ENCODE data around the gene PRKCQ.
"Not testable (repeated sequence)": the region's sequence is repeated elsewhere in the genome, so short reads cannot be mapped to it uniquely, and the experiment has no call there.

The PRKCQ gene

DNA sequence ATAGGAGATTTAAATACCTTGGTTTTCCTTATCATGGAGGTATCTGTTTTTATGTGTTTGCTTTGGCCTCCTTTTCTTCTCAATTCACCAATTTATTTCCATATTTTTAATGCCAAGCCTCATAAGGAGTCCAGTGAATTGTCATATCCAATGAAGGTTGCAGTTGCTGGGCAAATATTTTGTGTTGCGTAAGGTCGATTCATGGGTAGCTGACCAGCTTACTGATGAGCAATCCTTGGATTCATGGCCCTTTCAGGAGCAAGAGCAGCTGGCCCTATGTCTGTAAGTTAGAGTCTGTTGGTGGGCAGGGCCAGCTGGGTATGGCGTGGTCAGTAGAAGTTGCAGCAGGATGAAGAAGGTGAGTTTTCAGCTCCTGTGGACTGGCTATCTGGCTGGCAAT, 194.4 kb downstream of the PRKCQ start:
- no peak for DNase-seq (ENCODE audit: extremely low spot score)
- TF ChIP-seq BHLHE40 (IDR thresholded peaks at IDR 0.05; ENCODE audit: borderline replicate concordance), result no peak
- TF ChIP-seq ELF4 (IDR thresholded peaks at IDR 0.05), result no peak
- TF ChIP-seq FOXA1 (IDR thresholded peaks at IDR 0.05), result no peak
- TF ChIP-seq HDGF (IDR thresholded peaks at IDR 0.05; ENCODE audit: borderline replicate concordance), result no peak
- TF ChIP-seq TARDBP (IDR thresholded peaks at IDR 0.05), result no peak
- TF ChIP-seq FOXM1 (IDR thresholded peaks at IDR 0.05; ENCODE audit: borderline replicate concordance), result no peak
- TF ChIP-seq, protein P1, sequence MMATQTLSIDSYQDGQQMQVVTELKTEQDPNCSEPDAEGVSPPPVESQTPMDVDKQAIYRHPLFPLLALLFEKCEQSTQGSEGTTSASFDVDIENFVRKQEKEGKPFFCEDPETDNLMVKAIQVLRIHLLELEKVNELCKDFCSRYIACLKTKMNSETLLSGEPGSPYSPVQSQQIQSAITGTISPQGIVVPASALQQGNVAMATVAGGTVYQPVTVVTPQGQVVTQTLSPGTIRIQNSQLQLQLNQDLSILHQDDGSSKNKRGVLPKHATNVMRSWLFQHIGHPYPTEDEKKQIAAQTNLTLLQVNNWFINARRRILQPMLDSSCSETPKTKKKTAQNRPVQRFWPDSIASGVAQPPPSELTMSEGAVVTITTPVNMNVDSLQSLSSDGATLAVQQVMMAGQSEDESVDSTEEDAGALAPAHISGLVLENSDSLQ (IDR thresholded peaks at IDR 0.05), result no peak
- TF ChIP-seq NFRKB (IDR thresholded peaks at IDR 0.05), result no peak
- TF ChIP-seq CTBP1 (IDR thresholded peaks at IDR 0.05; ENCODE audit: borderline replicate concordance), result no peak
- TF ChIP-seq SUZ12 (IDR thresholded peaks at IDR 0.05), result no peak
- TF ChIP-seq ZNF384 (IDR thresholded peaks at IDR 0.05), result no peak
- no peak for TF ChIP-seq SP1 (IDR thresholded peaks at IDR 0.05)
- ChIA-PET CTCF (interaction anchor here (0.9 to 1.4 kb wide), 2 partner anchors 16 to 185 kb away, joined by 3 read pairs; no protein-coding TSS in a partner anchor), POLR2A (interaction anchor here (1.2 kb wide), 1 partner anchor 183 kb away, joined by 3 read pairs; the partner anchor contains the start of gene PFKFB3)

DNA sequence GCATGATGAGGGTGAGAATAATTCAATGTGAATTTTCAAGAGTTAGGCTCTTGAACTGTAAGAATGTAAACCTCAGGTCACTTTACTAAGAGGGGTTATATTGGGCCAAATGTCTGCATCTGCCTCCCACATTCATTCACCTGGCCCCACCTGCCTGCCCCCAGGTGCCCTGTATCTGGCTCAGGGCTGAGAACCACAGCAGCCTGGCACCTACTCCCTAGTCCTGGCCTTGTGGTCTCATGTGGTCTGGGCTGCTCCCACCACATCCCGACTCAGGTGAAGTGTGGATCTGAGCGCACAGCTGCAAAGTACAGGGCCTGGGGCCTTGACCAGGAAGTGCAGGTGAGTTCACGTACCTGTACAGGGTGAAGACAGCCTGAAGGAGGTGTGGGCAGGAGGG, 195.2 kb downstream of the PRKCQ start:
- TF ChIP-seq SP1 (IDR thresholded peaks at IDR 0.05) (no peak), NFRKB (IDR thresholded peaks at IDR 0.05) (no peak), HDGF (IDR thresholded peaks at IDR 0.05; ENCODE audit: borderline replicate concordance) (no peak), ELF4 (IDR thresholded peaks at IDR 0.05) (no peak), TARDBP (IDR thresholded peaks at IDR 0.05) (no peak), ARNT (IDR thresholded peaks at IDR 0.05) (no peak)
- TF ChIP-seq, protein P1 (IDR thresholded peaks at IDR 0.05), result no peak
- CTCF ChIA-PET, result interaction anchor here (0.9 kb wide), 1 partner anchor 17 kb away, joined by 3 read pairs; no protein-coding TSS in a partner anchor
- no peak for DNase-seq (ENCODE audit: extremely low spot score)
- POLR2A ChIA-PET, result no interaction called here

DNA sequence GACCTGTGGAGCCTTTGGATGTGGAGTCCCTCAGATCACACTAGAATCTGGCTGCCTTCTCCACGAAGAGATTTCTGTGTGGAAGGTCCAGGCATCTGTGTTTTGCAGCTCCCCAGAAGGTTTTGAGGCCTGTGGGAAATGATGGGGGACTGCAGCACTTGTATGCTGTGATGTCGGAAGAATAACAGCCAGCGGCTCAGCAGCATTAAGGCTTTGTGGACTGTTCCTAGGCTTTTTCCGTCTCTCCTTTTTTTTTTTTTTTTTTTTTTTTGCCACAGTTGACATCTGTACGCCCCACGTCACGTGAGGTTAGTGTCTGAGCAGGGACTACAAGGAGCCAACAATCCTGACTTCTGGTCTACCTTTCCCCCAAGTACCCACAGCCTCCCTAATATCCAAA, 196.0 kb downstream of the PRKCQ start:
- TF ChIP-seq FOXK2 (IDR thresholded peaks at IDR 0.05), result no peak
- CTCF ChIA-PET, result no interaction called here
- POLR2A ChIA-PET, result no interaction called here
- DNase-seq (ENCODE audit: extremely low spot score), result no peak

DNA sequence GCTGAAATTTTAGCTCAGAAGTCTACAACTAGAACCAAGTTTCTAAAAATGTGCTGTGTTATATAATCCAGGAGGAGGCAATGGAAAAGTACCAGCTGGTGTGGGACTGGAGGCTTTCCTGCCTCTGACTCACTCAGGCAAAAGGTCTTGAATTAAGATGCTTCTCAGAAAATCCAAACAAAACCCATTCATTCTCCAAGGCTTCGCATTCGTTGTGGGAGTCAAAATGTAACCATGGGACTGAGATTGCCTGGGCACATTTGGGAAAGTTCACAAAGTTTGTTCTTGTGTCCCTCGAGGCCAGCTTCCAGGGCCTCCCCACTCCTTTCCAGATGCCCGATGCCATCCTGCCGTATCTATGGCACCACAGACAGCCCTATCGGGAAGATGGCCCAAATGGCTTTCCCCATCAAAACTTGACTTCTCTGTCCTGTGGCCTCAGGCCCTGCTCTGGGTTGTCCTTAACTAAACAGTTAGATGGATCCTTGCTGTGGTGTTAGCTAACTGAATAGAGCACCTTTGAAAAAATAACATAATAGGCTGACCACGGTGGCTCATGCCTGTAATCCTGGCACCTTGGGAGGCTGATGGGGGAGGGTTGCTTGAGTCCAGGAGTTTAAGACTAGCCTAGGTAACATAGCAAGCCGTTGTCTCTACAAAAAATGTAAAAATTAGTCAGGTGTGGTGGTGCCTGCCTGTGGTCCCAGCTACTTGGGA, 196.8 kb downstream of the PRKCQ start:
- POLR2A ChIA-PET, result interaction anchor here (1.0 kb wide), 1 partner anchor 15 kb away, joined by 3 read pairs; no protein-coding TSS in a partner anchor
- TF ChIP-seq HDGF (IDR thresholded peaks at IDR 0.05; ENCODE audit: borderline replicate concordance) (no peak), NFRKB (IDR thresholded peaks at IDR 0.05) (no peak), L3MBTL2 (conservative IDR thresholded peaks at IDR 0.05) (no peak), CTBP1 (IDR thresholded peaks at IDR 0.05; ENCODE audit: borderline replicate concordance) (no peak), BHLHE40 (IDR thresholded peaks at IDR 0.05; ENCODE audit: borderline replicate concordance) (no peak), TARDBP (IDR thresholded peaks at IDR 0.05) (no peak), ARNT (IDR thresholded peaks at IDR 0.05) (no peak), FOXM1 (IDR thresholded peaks at IDR 0.05; ENCODE audit: borderline replicate concordance) (no peak), FOXA1 (IDR thresholded peaks at IDR 0.05) (no peak), ZNF384 (IDR thresholded peaks at IDR 0.05) (no peak), LEF1 (IDR thresholded peaks at IDR 0.05; ENCODE audit: borderline replicate concordance) (no peak)
- no peak for DNase-seq (ENCODE audit: extremely low spot score)
- CTCF ChIA-PET, result no interaction called here

DNA sequence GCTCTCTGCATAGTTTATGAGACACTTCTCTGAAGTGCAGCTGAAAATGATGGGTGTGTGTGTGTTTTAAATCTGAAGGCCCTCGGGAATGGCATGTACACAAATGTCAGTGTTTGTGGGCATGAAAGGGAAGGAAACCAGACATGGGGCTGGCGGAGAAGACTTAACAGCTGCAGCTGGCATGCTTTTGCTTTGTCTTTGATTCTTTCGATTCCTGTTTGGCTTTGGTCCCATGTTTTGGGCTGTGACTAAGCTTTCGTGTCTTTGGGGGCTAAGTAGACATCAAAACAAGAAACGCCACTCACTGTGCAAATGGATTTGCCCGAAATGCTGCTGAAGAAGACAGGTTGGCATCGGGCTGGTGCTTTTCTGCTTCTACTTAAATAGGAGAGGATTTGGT, 198.0 kb downstream of the PRKCQ start:
- POLR2A ChIA-PET, result interaction anchor here (1.0 kb wide), 1 partner anchor 14 kb away, joined by 3 read pairs; no protein-coding TSS in a partner anchor
- DNase-seq (ENCODE audit: extremely low spot score), result no peak
- CTCF ChIA-PET, result interaction anchor here (0.6 kb wide), 1 partner anchor 16 kb away, joined by 3 read pairs; no protein-coding TSS in a partner anchor

DNA sequence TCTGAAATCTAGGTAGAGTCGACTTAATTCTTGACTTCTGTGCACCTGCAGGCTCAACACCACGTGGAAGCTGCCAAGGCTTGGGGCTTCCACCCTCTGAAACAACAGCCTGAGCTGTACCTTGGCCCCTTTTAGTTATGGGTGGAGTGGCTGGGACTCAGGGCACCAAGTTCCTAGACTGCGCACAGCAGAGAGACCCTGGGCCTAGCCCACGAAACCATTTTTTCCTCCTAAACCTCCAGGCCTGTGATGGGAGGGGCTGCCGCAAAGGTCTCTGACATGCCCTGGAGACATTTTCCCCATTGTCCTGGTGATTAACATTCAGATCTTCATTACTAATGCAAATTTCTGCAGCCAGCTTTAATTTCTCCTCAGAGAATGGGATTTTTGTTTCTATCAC, 199.6 kb downstream of the PRKCQ start:
- CTCF ChIA-PET; DNase-seq (ENCODE audit: extremely low spot score); POLR2A ChIA-PET: not testable (repeated sequence)

More for the DNA sequence above, 198.0 kb downstream of the PRKCQ start:
- TF ChIP-seq ZNF384 (IDR thresholded peaks at IDR 0.05) (no peak), SUZ12 (IDR thresholded peaks at IDR 0.05) (no peak), L3MBTL2 (conservative IDR thresholded peaks at IDR 0.05) (no peak), CTBP1 (IDR thresholded peaks at IDR 0.05; ENCODE audit: borderline replicate concordance) (no peak), ELF4 (IDR thresholded peaks at IDR 0.05) (no peak), BHLHE40 (IDR thresholded peaks at IDR 0.05; ENCODE audit: borderline replicate concordance) (no peak), NFRKB (IDR thresholded peaks at IDR 0.05) (no peak), FOXA1 (IDR thresholded peaks at IDR 0.05) (no peak), SP1 (IDR thresholded peaks at IDR 0.05) (no peak), LEF1 (IDR thresholded peaks at IDR 0.05; ENCODE audit: borderline replicate concordance) (no peak), TARDBP (IDR thresholded peaks at IDR 0.05) (no peak), FOXM1 (IDR thresholded peaks at IDR 0.05; ENCODE audit: borderline replicate concordance) (no peak), ARNT (IDR thresholded peaks at IDR 0.05) (no peak), HDGF (IDR thresholded peaks at IDR 0.05; ENCODE audit: borderline replicate concordance) (no peak), FOXK2 (IDR thresholded peaks at IDR 0.05) (no peak)
- TF ChIP-seq, protein P1 (IDR thresholded peaks at IDR 0.05), result no peak

Data from HEK293T (cell line).